GM18511 (cell line): Measurements from ENCODE around the gene LAMTOR2.

Experiments
- ATAC-seq: cut with Tn5 transposase; IDR thresholded peaks from one replicate; pipeline ENCODE4 v1.9.1; 2021; ENCODE audit warnings: mild to moderate bottlenecking, moderate library complexity; ENCODE audit not compliant: unreplicated experiment

The LAMTOR2 gene

GRCh38 chr1:156096640-156097391, 42.2 kb downstream of the LAMTOR2 start:
- ATAC-seq, result peak; percentile 69

DNA sequence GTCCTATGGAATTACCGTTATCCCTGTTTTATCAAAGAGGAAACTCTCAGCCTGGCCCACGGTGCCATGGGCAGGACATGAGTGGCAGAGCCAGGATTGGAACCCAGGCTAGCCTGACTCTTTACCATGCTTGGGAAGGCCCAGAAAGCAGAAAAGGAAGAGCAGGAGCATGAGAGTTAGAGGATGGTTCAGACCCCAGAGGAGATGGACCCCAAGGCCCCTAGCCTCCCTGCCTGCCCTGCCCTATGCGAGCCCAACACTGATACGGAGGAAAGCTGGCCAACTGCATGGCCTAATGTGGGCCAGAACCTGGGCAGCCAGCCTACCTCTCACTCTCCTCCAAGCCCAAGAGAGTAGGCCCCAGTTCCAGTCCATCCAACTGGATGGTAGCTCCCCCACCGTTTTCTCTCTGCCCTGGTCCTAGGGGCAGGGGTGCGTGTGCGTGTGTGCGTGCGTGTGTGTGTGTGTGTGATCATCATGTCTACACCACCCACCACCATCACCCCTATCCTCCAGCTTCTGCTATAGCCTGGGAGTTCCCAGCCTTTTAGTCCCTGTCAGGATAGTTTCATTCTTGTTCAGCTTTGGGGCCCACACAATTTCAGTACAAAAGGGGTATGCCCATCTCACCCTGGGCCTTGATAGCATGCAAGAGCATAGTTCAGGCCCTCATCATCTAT, 43.1 kb downstream of the LAMTOR2 start:
- no peak for ATAC-seq

DNA sequence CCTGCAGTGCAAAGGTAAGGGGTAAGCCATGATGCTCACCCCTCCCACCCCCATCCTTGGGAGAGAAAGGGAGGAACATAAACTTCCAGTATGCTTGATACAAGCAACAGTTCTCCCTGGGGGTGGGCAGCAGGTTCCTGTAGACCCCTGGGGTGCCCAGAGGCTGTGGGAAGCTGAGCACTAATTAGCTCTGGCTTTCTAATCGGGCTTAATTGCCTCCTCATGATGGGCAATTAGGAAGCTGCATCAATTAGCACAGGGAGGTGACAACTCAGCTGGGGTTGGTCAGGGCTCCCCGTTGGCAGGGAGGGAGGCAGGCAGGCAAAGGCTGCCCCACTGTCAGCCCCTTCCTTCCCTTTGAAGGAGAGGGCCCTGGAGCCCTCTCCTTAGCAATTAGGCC, 44.2 kb downstream of the LAMTOR2 start:
- no peak for ATAC-seq

- ATAC-seq, result no peak
Measured at GRCh38 chr1:156099282-156099681, 44.7 kb downstream of the LAMTOR2 start.

- no peak for ATAC-seq
Measured at GRCh38 chr1:156100205-156100995, 45.8 kb downstream of the LAMTOR2 start.

GRCh38 chr1:156101880-156102279, 47.3 kb downstream of the LAMTOR2 start:
- no peak for ATAC-seq

DNA sequence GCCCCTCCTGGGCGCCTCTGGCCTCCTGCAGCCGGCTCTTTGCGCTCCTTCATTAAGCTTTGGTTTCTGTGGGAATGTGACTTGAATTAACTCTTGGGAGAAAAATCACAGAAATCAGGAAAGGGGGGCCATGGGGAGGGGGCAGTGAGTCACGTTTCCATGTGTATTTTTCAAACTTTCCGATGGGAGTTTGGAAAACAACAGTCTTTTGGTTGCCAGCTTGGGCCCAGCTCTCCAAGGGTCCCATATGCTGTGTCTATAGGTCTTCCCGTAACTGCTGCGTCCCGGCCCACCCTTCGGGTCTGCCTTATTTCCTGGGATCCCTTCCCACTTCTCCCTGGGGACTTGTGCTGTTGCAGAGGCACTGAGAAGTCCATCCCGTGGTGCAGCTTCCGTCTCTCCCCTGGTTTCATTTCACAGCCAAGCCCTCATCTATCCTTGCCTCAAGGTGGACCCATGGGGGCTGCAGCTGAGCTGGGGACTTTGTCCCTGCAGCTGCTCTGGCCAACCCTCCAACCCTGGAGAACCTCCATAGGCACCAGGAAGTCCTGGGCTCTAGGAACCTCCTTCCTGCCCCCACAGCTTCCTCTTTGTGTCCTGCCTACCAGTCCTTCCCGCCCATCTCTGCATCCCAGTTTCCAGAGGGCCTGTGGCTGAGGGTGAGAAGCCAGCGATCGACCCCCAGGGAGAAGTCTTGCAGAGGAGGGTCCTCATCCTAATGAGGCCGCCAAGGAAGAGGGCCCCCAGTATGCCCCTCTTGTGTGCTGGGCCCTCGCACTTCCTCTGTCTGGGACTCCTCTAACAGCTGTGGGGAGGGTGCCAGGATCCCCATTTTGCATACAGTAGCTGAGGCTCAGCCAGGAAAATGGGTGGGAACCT, 48.3 kb downstream of the LAMTOR2 start:
- ATAC-seq, result no peak

GRCh38 chr1:156103521-156103947, 49.0 kb downstream of the LAMTOR2 start:
- no peak for ATAC-seq

DNA sequence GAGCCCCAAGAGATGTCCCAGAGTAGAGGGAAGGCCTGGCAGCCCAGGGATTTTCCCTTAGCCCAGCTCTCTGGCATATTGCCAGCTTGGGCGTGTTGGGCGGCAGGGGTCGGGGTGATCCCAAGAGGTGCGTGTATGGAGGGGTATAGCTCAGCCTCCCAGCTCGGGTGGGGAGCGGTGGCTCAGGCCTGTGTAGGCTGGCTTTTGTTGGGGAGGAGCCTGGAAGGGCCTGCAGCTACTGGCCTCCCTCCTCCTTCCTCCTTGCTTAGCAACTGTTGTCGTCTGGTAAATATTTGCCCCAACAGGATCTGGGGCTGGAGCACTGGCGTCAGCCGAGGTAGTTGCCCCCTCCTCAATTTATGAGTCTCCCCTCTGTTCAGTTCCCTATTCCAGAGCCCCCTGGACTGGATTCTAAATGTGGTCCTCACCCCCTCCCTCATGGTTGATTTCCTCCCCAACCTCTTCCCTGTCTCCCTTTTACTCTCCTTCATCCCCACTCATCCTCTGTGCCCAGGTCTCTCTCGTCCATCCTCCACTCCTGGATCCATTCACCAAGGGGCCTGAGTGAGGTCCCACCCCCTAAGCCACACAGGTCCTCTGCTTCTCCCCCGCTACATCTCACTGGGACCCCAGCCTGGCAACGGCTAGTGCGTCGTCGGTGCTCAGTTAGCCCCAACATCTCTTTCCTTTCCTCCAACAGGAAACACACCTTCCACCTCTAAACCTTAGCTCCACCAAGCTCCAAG, 49.7 kb downstream of the LAMTOR2 start:
- ATAC-seq, result no peak

GRCh38 chr1:156104861-156105832, 50.6 kb downstream of the LAMTOR2 start:
- no peak for ATAC-seq

GRCh38 chr1:156106624-156107488, 52.3 kb downstream of the LAMTOR2 start:
- peak; percentile 24 for ATAC-seq

DNA sequence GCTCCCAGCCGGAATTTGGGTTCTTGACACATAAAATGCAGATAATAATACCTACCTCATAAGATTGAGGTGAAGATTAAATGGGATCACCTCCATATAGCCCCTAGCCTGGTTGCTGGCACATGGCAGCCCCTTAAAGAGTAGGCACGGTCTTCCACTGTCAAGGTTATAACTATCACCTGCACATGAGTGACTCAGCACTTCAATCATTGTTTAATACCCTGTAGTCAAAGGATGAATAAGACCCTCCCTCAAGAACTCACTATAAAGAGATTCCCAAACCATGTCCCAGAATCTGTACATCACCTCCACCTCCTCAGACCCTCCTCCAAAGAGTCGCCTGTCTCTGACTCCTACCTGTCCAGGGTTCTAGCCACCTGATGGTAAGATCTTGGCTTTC, 53.5 kb downstream of the LAMTOR2 start:
- no peak for ATAC-seq
